C4-2B (cell line): ENCODE measurements around the gene TMEM161A.
A peak's percentile ranks its signal among the peaks of the same experiment; 100 is the strongest.
"Not testable (repeated sequence)": the region's sequence is repeated elsewhere in the genome, so short reads cannot be mapped to it uniquely, and the experiment has no call there.

ENCODE experiments used
- H3K27ac ChIP-seq: fragments of 450-650 bp; 2 replicates; pipeline ENCODE4 v1.5.1; 2017
- ZFX ChIP-seq: fragments of 450-650 bp; IDR thresholded peaks from 2 replicates; pipeline ENCODE4 v1.6.1; 2017
- TF ChIP-seq, protein P1 (sequence below): fragments of 450-650 bp; conservative IDR thresholded peaks from 2 replicates; pipeline ENCODE4 v1.5.1; 2017; ENCODE audit warnings: mild to moderate bottlenecking

Gene TMEM161A

DNA sequence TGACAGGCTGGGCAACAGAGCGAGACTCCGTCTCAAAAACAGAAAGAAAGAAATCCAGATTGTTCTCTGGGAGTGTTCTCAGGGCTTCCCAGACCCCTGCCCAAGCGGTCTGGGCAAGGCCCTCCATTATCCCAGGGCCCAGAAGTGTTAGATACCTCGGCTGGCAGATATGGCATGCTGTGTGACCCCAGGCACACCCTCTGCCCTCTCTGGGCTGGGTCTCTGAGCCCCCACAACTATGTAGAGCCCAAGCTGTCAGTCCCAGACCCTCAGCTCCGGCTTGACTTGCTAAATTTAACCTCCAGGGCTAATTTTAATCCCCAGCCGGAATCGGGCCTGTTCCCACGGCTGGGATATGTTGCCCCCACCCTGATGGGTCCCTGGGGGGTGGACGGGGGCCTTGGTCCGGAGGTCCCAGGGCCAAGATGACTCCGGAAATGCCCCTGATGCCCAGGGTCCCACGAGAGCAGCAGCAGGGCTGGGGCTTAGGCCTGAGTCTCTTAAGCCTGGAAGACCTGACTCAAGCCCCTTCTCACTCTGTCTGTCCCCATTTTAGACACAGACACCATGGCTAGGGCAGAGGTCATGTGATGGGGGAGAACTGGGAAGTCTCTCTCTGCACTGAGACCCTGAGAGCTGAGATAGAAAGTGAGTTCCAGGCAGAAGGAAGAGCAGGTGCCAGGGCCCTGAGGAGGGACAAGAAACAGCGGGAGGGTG, 14.5 kb upstream of the TMEM161A start:
- no peak for TF ChIP-seq ZFX
- TF ChIP-seq, protein P1, sequence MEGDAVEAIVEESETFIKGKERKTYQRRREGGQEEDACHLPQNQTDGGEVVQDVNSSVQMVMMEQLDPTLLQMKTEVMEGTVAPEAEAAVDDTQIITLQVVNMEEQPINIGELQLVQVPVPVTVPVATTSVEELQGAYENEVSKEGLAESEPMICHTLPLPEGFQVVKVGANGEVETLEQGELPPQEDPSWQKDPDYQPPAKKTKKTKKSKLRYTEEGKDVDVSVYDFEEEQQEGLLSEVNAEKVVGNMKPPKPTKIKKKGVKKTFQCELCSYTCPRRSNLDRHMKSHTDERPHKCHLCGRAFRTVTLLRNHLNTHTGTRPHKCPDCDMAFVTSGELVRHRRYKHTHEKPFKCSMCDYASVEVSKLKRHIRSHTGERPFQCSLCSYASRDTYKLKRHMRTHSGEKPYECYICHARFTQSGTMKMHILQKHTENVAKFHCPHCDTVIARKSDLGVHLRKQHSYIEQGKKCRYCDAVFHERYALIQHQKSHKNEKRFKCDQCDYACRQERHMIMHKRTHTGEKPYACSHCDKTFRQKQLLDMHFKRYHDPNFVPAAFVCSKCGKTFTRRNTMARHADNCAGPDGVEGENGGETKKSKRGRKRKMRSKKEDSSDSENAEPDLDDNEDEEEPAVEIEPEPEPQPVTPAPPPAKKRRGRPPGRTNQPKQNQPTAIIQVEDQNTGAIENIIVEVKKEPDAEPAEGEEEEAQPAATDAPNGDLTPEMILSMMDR, result no peak
- no peak overlapping the region for H3K27ac ChIP-seq

DNA sequence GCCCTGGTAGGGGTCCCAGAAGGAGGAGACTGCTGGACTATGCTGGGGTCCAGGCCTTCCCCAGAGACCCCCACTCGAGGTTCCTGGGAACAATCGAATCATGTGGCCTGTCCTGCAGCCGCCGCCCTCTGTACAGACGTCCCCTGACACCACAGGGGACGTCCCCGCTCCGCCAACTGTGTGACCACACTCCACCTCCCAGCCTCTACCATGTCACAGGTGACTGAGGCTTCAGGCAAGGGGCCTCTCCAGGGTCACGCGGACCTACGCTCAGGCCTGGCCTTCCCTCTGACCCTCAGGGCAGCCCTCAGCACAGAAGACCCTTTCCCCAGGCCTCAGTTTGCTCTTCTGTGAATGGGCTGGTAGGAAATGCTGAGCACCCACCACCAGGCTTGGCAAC, 13.1 kb upstream of the TMEM161A start:
- H3K27ac ChIP-seq, result no peak overlapping the region
- TF ChIP-seq ZFX, result no peak
- TF ChIP-seq, protein P1, result no peak

DNA sequence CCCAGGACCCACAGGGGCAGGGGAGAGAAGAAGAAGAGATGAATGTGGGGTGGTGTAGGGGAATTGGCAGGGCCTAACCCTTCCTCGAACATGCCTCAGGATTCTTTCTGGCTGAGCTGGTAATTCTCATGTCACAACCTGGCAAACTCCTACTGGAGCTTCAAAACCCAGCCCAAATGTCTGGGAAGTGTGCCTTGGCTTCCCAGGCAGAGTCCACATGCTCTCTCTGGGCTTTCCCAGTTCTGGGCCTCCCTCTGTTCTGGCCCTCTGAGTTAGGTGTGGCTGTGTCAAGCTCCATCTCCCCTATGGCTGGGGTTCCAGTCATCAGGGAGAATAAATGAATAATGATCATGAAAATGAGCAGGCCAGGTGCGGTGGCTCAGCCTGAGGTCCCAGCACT, 11.2 kb upstream of the TMEM161A start:
- TF ChIP-seq, protein P1, result no peak
- TF ChIP-seq ZFX, result no peak
- no peak overlapping the region for H3K27ac ChIP-seq

DNA sequence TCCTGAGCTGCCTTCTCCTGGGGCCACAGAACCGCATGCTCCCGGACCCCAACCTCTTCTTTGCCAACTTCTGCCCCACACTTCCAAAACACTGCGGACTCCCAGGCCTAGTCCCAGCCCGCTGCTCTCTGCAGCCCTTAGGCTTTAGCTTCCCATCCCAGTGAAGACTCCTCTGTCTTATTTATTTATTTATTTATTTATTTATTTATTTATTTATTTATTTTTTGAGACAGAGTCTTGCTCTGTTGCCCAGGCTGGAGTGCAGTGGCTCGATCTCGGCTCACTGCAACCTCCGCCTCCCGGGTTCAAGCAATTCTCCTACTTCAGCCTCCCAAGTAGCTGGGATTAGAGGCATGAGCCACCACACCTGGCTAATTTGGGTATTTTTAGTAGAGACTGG, 10.2 kb upstream of the TMEM161A start:
- not testable (repeated sequence) for H3K27ac ChIP-seq

DNA sequence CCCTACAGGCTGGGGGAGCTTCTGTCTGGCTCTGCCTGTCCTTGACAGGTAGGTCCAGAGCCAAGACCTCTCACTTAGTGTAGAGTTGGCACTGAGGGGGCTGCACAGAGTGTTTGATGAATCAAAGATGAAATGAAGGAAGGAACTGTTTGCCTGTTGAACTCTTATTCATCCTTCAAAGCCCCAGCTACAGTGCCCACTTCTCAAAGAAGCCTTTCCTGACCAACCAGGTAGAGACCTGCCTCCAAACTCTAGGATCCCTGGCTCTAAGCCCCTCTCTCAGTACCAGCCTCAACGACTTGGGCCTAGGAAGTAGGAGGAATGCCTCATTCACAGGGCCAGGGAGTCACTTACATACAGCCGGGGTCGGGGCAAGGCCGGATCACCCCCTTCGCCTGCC, 9.1 kb upstream of the TMEM161A start:
- TF ChIP-seq ZFX, result no peak
- TF ChIP-seq, protein P1, result no peak
- no peak overlapping the region for H3K27ac ChIP-seq

DNA sequence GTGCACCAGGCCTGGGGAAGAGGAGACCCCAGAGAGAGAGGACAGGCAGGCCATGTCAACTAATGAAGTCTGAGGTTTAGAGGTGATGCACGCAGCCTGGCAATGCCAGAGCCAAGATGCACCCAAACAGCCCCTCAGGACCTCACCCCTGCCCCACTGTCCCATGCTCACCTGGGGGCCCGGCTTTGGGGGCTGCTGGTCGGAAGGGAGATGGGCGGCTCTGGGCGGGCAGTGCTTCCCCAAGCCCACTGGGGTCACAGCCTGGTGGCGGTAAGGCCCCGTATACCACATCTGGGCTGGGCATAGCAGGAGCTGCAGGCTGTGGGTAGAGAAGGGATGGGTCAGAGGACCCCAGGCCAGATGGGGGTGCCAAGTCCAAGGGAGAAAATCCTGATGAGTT, 8.6 kb upstream of the TMEM161A start:
- no peak for TF ChIP-seq ZFX
- TF ChIP-seq, protein P1, result no peak
- H3K27ac ChIP-seq, result no peak overlapping the region

DNA sequence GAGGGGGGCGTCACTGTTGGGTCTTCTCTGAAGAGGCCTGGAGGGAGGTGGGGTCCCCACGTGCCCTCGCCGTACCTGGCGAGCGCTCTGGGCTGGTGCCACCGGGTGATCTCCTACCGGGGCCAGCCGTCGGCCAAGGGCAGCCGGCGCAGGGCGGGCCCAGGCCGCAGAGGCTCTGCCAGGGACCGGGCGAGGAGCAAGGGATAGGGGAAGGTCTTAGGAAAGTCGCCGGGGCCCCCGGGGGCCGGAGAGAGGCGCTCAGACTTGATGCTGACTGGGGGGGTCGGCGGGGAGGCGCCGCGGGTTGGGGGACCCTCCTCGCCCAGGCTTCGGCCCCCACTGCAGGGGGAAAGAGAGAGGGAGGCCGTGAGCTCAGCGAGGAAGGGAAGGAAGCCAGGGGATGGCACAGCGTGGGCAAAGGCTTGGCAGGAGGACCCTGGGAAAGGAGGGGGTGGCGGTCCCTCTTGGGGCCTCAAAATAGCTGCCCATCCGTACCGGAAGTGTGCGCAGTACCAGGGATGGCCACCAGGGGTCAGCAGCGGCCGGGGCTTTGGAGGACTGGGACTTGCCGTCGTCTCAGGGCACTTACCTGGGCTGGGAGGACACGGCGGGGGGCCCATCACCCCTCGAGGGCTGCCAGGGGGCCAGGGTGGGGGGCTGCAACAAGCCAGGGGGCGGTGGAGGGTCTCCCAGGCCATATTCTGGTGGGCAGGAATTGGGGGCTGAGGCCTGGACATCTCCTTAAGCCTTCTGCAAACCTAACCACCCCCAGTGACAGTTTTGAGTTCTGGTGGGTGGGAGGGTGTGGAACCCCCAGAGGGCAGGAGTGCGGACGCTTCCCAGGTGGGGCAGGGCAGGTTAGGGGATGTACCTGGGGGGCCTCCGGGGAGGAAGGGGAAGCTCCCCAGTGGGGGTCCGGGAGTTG, 7.7 kb upstream of the TMEM161A start:
- H3K27ac ChIP-seq, result no peak overlapping the region
- TF ChIP-seq ZFX, result no peak
- TF ChIP-seq, protein P1, result peak; percentile 95
